Heart left ventricle (tissue), 16 donors: ENCODE results near the gene FLVCR1. TPM values are rescaled to one million over a fixed set of nuclear protein-coding genes. Genes with fewer than 3 reads are reported as not detected.
"Not testable (repeated sequence)": the region's sequence is repeated elsewhere in the genome, so short reads cannot be mapped to it uniquely, and the experiment has no call there.

Experiments
- ATAC-seq, 4 donors: fragments of 200-7000 bp; cut with Tn5 transposase; one replicate each; pipeline ENCODE4 v1.9.1; 2020 to 2022; ENCODE audit warnings: moderate library complexity in 4 of 4, mild to moderate bottlenecking in 3 of 4, moderate number of reproducible peaks in 1 of 4
- DNase-seq, 5 donors: peaks; one replicate each; pipeline ENCODE4 v3.0.0-alpha.2; 2020
- H3K27ac ChIP-seq, 12 donors: fragments of 200-600 bp; sonication (generic) in 4 of 12; one replicate each; pipeline versions ENCODE4 v1.5.0 to v1.8.0; 2016 to 2022; ENCODE audit warnings: mild to moderate bottlenecking in 2 of 12
- H3K27me3 ChIP-seq, 9 donors: fragments of 200-600 bp; sonication (generic) in 2 of 9; one replicate each; pipeline versions ENCODE4 v1.5.1 to v1.8.0; 2016 to 2022; ENCODE audit warnings: mild to moderate bottlenecking in 3 of 9
- H3K36me3 ChIP-seq, 9 donors: fragments of 200-600 bp; sonication (generic) in 2 of 9; one replicate each; pipeline versions ENCODE4 v1.5.0 to v1.8.0; 2018 to 2022; ENCODE audit warnings: mild to moderate bottlenecking in 2 of 9
- H3K4me1 ChIP-seq, 12 donors: fragments of 200-600 bp; sonication (generic) in 4 of 12; one replicate each; pipeline versions ENCODE4 v1.5.0 to v1.8.0; 2016 to 2022; ENCODE audit warnings: mild to moderate bottlenecking in 3 of 12
- H3K4me3 ChIP-seq, 12 donors: fragments of 200-600 bp; sonication (generic) in 4 of 12; one replicate each; pipeline versions ENCODE4 v1.5.0 to v1.8.0; 2017 to 2022; ENCODE audit warnings: mild to moderate bottlenecking in 9 of 12, moderate library complexity in 4 of 12
- H3K9me3 ChIP-seq, 12 donors: fragments of 200-600 bp; sonication (generic) in 4 of 12; one replicate each; pipeline versions ENCODE4 v1.5.0 to v1.8.0; 2016 to 2022; ENCODE audit warnings: mild to moderate bottlenecking in 1 of 12
- POLR2A ChIP-seq, 2 donors: fragments of 450-650 bp; IDR thresholded peaks; one replicate each; pipeline ENCODE4 v1.6.1; 2017; ENCODE audit warnings: antibody characterized with exemption in 2 of 2, mild to moderate bottlenecking in 2 of 2, moderate library complexity in 2 of 2
- WGBS, 4 donors: extraction: QIAGEN DNeasy Blood & Tissue Kit in 2 of 4; methylation state at CpG; one replicate each; pipeline versions ENCODE4 v1.1.5 to v1.1.7; 2013 to 2018; 5-methylcytosine and 5-hydroxymethylcytosine counted together
- intact Hi-C, 10 donors: fragments of 100-400 bp; cut with DNase I; formaldehyde crosslinking; loops; one replicate each; pipeline versions ENCODE4 v1.11.1 to v1.14.2; 2022
- polyA plus RNA-seq, 2 donors: library from polyadenylated mRNA; stranded (reverse); fragments of 200-250 nt; gene quantifications; one replicate each; pipeline ENCODE4 v1.2.3, GENCODE V29; 2013
- total RNA-seq, 9 donors: library from RNA; depleted of rRNA in 2 of 9; stranded (reverse); fragments of >200 nt in 2 of 9; fragmentation: NEBNext Ultra II Directional in 3 of 9; extraction: Animal tissue kit (Norgen Biotek cat#: 25700) in 3 of 9; gene quantifications; one replicate each; pipeline versions ENCODE4 v1.1.0 to v1.2.4, GENCODE V29; 2016 to 2023
- TF ChIP-seq, protein P1 (sequence below), 12 donors: fragments of 200-600 bp; sonication (generic) in 4 of 12; IDR thresholded peaks; one replicate each; pipeline versions ENCODE4 v1.5.0 to v1.8.0; 2018 to 2022; ENCODE audit warnings: antibody characterized with exemption in 12 of 12, mild to moderate bottlenecking in 5 of 12
- donor health status: ischemic (EF 13 %, LVEDD 7.1; RV severe dilation, severe dysfunction).
- donor health status: healthy with polysubstance abuse.
- donor health status: DM: no; HTN: yes; CAD: no.
- donor health status: DM: no; HTN: no; CAD: no.
- donor health status: ischemic (EF 25% LVEDD 6.9; RV normal size, moderate dysfunction).
- donor health status: ischemic (EF 25% LVEDD 5.7; RV mildly dilated, moderate dysfunction).
- donor health status: healthy.
- donor health status: DM: yes; HTN: yes; CAD: no.
- donor health status: ischemic (EF 35%, LVEDD 5.7; RV mildly dilated, moderate dysfunction).
- donor health status: nonischemic (EF 11% LVEDD 7.7; RV severe dilation, severe dysfunction).
- donor health status: DM: yes; HTN: yes; CAD: no.
- donor health status: PGD.
- donor health status: ischemic (EF 29% LVEDD 5.4; RV normal size, mild dysfunction).
- donor health status: nonischemic (EF 23%, LVEDD 6.1; RV moderate dilation, normal function).

Gene FLVCR1
- total and polyA plus RNA-seq, 11 donors, result 0.44 to 3.0 (median 2.4) TPM

DNA sequence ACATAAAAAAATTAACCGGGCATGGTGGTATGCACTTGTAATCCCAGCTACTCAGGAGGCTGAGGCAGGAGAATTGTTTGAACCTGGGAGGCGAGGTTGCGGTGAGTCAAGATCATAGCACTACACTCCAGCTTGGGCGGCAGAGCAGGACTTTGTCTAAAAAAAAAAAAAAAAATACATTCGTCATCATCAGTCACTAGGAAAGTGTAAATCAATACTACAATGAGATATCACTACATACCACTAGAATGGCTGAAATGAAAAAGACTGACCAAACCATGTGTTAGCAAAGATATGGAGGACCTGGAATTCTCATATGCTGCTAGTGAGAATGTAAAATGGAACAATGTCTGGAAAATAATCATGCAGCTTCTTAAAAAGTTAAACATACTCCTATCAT is 19.9 kb upstream of the FLVCR1 start:
- TF ChIP-seq, protein P1, sequence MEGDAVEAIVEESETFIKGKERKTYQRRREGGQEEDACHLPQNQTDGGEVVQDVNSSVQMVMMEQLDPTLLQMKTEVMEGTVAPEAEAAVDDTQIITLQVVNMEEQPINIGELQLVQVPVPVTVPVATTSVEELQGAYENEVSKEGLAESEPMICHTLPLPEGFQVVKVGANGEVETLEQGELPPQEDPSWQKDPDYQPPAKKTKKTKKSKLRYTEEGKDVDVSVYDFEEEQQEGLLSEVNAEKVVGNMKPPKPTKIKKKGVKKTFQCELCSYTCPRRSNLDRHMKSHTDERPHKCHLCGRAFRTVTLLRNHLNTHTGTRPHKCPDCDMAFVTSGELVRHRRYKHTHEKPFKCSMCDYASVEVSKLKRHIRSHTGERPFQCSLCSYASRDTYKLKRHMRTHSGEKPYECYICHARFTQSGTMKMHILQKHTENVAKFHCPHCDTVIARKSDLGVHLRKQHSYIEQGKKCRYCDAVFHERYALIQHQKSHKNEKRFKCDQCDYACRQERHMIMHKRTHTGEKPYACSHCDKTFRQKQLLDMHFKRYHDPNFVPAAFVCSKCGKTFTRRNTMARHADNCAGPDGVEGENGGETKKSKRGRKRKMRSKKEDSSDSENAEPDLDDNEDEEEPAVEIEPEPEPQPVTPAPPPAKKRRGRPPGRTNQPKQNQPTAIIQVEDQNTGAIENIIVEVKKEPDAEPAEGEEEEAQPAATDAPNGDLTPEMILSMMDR (IDR thresholded peaks at IDR 0.05), result no peak
- TF ChIP-seq POLR2A (IDR thresholded peaks at IDR 0.05), result no peak
- no peaks in the 10 kb centered on the region for H3K36me3 ChIP-seq
- no peaks in the 10 kb centered on the region for H3K9me3 ChIP-seq
- H3K27ac ChIP-seq, result no peak overlapping the region
- H3K4me3 ChIP-seq, result no peak overlapping the region
- no peaks in the 10 kb centered on the region for H3K4me1 ChIP-seq
- intact Hi-C loops, result no loop called here
- 92 to 96% (median 93%) methylated on average over 5 of the region's 5 CpGs for WGBS, 4 donors
- DNase-seq (no peak), ATAC-seq (no peak)
- H3K27me3 ChIP-seq, result no peaks in the 10 kb centered on the region

DNA sequence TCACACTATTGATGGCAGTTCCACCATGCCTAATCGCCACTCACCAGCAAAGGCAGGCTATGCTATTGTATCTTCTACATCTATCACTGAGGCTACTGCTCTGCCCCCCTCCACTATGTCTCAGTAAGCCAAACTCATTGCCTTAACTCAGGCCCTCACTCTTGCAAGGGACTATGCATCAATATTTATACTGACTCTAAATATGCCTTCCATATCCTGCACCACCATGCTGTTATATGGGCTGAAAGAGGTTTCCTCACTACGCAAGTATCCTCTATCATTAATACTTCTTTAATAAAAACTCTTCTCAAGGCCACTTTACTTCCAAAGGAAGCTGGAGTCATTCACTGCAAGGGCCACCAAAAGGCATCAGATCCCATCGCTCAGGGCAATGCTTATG is 13.6 kb upstream of the FLVCR1 start:
- H3K36me3 ChIP-seq, H3K4me3 ChIP-seq, H3K27ac ChIP-seq, H3K9me3 ChIP-seq, DNase-seq, intact Hi-C loops, H3K4me1 ChIP-seq, H3K27me3 ChIP-seq, ATAC-seq: not testable (repeated sequence)
- WGBS, 4 donors, result 61 to 84% (median 74%) methylated on average over 3 of the region's 3 CpGs

DNA sequence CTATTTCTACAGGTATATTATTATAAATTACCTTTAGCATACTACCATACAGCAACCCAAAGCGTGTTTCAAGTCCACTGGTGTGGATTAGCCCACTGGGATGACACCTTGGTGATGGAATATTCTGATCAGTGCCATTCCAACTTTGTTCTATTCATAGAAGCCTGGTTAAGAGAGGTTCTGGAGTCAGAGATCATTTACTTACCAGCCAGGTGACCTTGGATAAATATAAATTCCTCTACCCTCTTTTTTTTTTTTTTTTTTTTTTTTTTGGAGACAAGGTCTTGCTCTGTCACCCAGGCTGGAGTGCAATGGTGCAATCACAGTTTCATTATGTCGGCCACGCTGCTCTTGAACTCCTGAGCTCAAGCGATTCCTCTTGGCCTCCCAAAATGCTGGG is 10.5 kb upstream of the FLVCR1 start, which contains the start of gene SPATA45:
Gene SPATA45, minus strand, starts transcription at position 101 of the 400 bp plus-strand sequence. CDS start 11,500 bp downstream, outside the sequence.
- 88 to 97% (median 94%) methylated on average over 4 of the region's 4 CpGs for WGBS, 4 donors
- no peak within 1 kb of the TSS for H3K27ac ChIP-seq
- intact Hi-C loops, result no loop called here

DNA sequence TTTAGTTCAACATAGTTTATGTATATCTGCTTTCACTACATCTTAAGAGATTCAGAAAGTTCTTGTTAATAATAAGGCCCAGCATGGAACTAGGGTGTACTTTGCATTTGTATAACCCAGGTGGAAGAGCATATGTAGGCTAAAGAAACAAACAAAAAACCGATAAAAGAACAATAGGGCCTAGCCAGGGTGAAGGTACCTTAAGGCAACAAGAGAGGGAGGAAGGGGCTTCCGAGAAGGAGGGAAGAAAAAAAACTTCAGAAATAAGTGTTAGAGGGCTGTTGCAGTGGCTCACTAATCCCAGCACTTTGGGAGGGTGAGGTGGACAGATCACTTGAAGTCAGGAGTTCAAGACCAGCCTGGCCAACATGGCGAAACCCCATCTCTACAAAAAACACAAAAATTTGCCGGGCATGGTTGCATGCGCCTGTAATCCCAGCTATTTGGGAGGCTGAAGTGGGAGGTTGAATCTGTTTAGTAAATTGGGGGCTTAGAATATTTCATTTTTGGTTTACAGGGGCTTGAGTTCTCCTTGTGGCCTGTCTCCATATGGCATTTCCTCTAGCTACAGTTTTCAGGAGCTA is 5.9 kb upstream of the FLVCR1 start:
- ATAC-seq (no peak), DNase-seq (no peak)
- Histone ChIP-seq H3K27ac (no peak overlapping the region), H3K4me3 (no peak overlapping the region), H3K4me1 (peaks cover 0 to 7% (median 5%) of the 10 kb centered on the region in 12 donors), H3K9me3 (no peaks in the 10 kb centered on the region), H3K27me3 (no peaks in the 10 kb centered on the region), H3K36me3 (no peaks in the 10 kb centered on the region)
- 81 to 96% (median 93%) methylated on average over 5 of the region's 5 CpGs for WGBS, 4 donors
- intact Hi-C loops, result no loop called here
- no peak for TF ChIP-seq POLR2A (IDR thresholded peaks at IDR 0.05)

More for the DNA sequence above, 10.5 kb upstream of the FLVCR1 start, which contains the start of gene SPATA45:
- H3K9me3 ChIP-seq, result no peaks in the 10 kb centered on the region
- TF ChIP-seq, protein P1 (IDR thresholded peaks at IDR 0.05), result no peak
- no peaks in the 10 kb centered on the region for H3K36me3 ChIP-seq
- no peak within 1 kb of the TSS for H3K4me3 ChIP-seq
- no peaks in the 10 kb centered on the region for H3K27me3 ChIP-seq
- no peaks in the 10 kb centered on the region for H3K4me1 ChIP-seq
- no peak for ATAC-seq
- DNase-seq, result no peak

DNA sequence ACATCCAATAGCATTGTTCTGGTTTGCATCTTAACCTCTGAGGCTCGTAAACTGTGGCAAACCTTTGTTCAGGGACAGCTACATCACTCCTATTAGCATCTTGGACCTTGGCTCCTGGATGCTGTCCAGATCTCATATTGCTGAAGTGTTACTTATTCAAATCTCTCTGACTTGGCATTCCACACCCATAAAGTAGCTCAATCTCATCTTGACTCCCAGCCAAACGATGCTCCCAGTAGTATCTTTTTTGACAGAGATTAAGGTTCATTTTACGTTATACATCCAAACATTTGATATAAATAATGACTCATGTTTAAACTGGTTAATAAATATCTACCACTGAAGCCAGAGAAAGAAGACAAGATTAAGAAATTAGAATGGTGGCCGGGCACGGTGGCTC is 4.4 kb upstream of the FLVCR1 start:
- no peaks in the 10 kb centered on the region for H3K36me3 ChIP-seq
- H3K27me3 ChIP-seq, result no peaks in the 10 kb centered on the region
- no peak overlapping the region for H3K27ac ChIP-seq
- intact Hi-C loops, result no loop called here
- no peak for ATAC-seq
- no peaks in the 10 kb centered on the region for H3K9me3 ChIP-seq
- no peak overlapping the region for H3K4me3 ChIP-seq
- no peak for DNase-seq
- H3K4me1 ChIP-seq, result peaks cover 0 to 12% (median 8%) of the 10 kb centered on the region in 12 donors
- TF ChIP-seq, protein P1 (IDR thresholded peaks at IDR 0.05), result no peak
- TF ChIP-seq POLR2A (IDR thresholded peaks at IDR 0.05), result no peak
- WGBS, 4 donors, result 85 to 89% (median 88%) methylated on average over 5 of the region's 5 CpGs
